Measurements from ENCODE around the gene CASZ1.

GRCh38 chr1:10591010-10591409 is 205.4 kb downstream of the CASZ1 start:
- no peak for TF ChIP-seq CTCF (conservative IDR thresholded peaks at IDR 0.05; ENCODE audit: low read depth in 2 of 2)
- TF ChIP-seq ETS1 (IDR thresholded peaks at IDR 0.05), result no peak
- no peak for TF ChIP-seq EZH2phosphoT487 (IDR thresholded peaks at IDR 0.05; ENCODE audit: unreplicated experiment)
- TF ChIP-seq REST (IDR thresholded peaks at IDR 0.05; ENCODE audit: unreplicated experiment), result no peak
- no peak for TF ChIP-seq CREB1 (CRISPR knock-in tag; IDR thresholded peaks at IDR 0.05; ENCODE audit: low read depth)
- TF ChIP-seq EZH2 (IDR thresholded peaks at IDR 0.05; ENCODE audit: low read depth, unreplicated experiment), result no peak
- no peak for TF ChIP-seq ZNF331 (CRISPR knock-in tag; IDR thresholded peaks at IDR 0.05; ENCODE audit: low read depth)
- no peak for TF ChIP-seq POLR2AphosphoS5 (IDR thresholded peaks at IDR 0.05; ENCODE audit: low read depth)
- no peak for TF ChIP-seq STAT1 (IDR thresholded peaks at IDR 0.05; ENCODE audit: unreplicated experiment)
- no peak for TF ChIP-seq JUNB (IDR thresholded peaks at IDR 0.05; ENCODE audit: unreplicated experiment)
- TF ChIP-seq ZNF462 (CRISPR knock-in tag; IDR thresholded peaks at IDR 0.05), result no peak
- TF ChIP-seq NANOG (IDR thresholded peaks at IDR 0.05; ENCODE audit: borderline replicate concordance), result no peak
- TF ChIP-seq ZNF114 (CRISPR knock-in tag; IDR thresholded peaks at IDR 0.05), result no peak
